ENCODE data around the gene GPSM3. TPM values are rescaled to one million over a fixed set of nuclear protein-coding genes. Genes with fewer than 3 reads are reported as not detected.
"Not testable (repeated sequence)": the region's sequence is repeated elsewhere in the genome, so short reads cannot be mapped to it uniquely, and the experiment has no call there.

Gene GPSM3
- total RNA-seq, 1 experiment from 2014 or later = 10.0 TPM

- TF ChIP-seq GRHL2 (CRISPR knock-in tag; IDR thresholded peaks at IDR 0.05; ENCODE audit: insufficient replicate concordance, severe bottlenecking) (no peak), MLX (CRISPR knock-in tag; IDR thresholded peaks at IDR 0.05) (no peak), NR1H2 (CRISPR knock-in tag; IDR thresholded peaks at IDR 0.05) (no peak)
Observed at GRCh38 chr6:32187009-32187709, 5.3 kb downstream of the GPSM3 start (continued).

- peaks cover 25% of the 10 kb centered on the region for H3K4me1 Mint-ChIP-seq
- POLR2A ChIA-PET; H3K9me3 Mint-ChIP-seq; H3K27me3 Mint-ChIP-seq (ENCODE audit: low read depth); DNase-seq (ENCODE audit: low spot score); H3K4me3 Mint-ChIP-seq; ATAC-seq: not testable (repeated sequence)
- CTCF ChIA-PET = interaction anchor here (1.0 kb wide), 1 partner anchor 9 kb away, joined by 8 read pairs; no protein-coding TSS in a partner anchor
- H3K36me3 Mint-ChIP-seq = peaks cover 25% of the 10 kb centered on the region
- H3K27ac Mint-ChIP-seq = peak overlapping the region; percentile 90
Observed at GRCh38 chr6:32186151-32186840, 6.1 kb downstream of the GPSM3 start.

- peaks cover 20% of the 10 kb centered on the region for H3K4me1 Mint-ChIP-seq
- H3K27me3 Mint-ChIP-seq (ENCODE audit: low read depth); H3K4me3 Mint-ChIP-seq; H3K9me3 Mint-ChIP-seq; POLR2A ChIA-PET: not testable (repeated sequence)
- peaks cover 31% of the 10 kb centered on the region for H3K36me3 Mint-ChIP-seq
- peak overlapping the region; percentile 90 for H3K27ac Mint-ChIP-seq
- DNase-seq (ENCODE audit: low spot score) (peak; percentile 53), ATAC-seq (peak; percentile 49)
- CTCF ChIA-PET = interaction anchor here (0.8 to 1.0 kb wide), 2 partner anchors 10 to 24 kb away, joined by 3 to 8 read pairs; no protein-coding TSS in a partner anchor
Observed at GRCh38 chr6:32185681-32186131, 6.7 kb downstream of the GPSM3 start.

GRCh38 chr6:32184084-32184640 lies 8.3 kb downstream of the GPSM3 start, which contains the start of gene AGER:
Gene AGER, minus strand, starts transcription at chr6:32184253. Its CDS starts 31 bp downstream, at chr6:32184222.
- no peaks in the 10 kb centered on the region for H3K9me3 Mint-ChIP-seq
- no peak within 1 kb of the TSS; the same call in 1 of the 2 replicates for H3K27ac Mint-ChIP-seq
- ChIA-PET CTCF (no interaction called here), POLR2A (no interaction called here)
- DNase-seq (ENCODE audit: low spot score) (no peak), ATAC-seq (no peak)
- TF ChIP-seq ZNF232 (CRISPR knock-in tag; IDR thresholded peaks at IDR 0.05) (no peak), TCF7 (CRISPR knock-in tag; IDR thresholded peaks at IDR 0.05; ENCODE audit: low read depth) (no peak), E2F1 (CRISPR knock-in tag; IDR thresholded peaks at IDR 0.05) (no peak), TP53 (CRISPR knock-in tag; IDR thresholded peaks at IDR 0.05) (no peak), AR (CRISPR knock-in tag; IDR thresholded peaks at IDR 0.05) (no peak), MYBL2 (CRISPR knock-in tag; IDR thresholded peaks at IDR 0.05) (no peak), ZNF219 (CRISPR knock-in tag; IDR thresholded peaks at IDR 0.05; ENCODE audit: borderline replicate concordance) (no peak), CDX4 (CRISPR knock-in tag; IDR thresholded peaks at IDR 0.05; ENCODE audit: borderline replicate concordance) (no peak), GABPB1 (CRISPR knock-in tag; IDR thresholded peaks at IDR 0.05) (peak; percentile 35; the same call in 1 of the 2 replicates)
- peaks cover 19% of the 10 kb centered on the region for H3K4me1 Mint-ChIP-seq
- H3K27me3 Mint-ChIP-seq (ENCODE audit: low read depth) = no peaks in the 10 kb centered on the region
- no peak within 1 kb of the TSS for H3K4me3 Mint-ChIP-seq
- peaks cover 40% of the 10 kb centered on the region for H3K36me3 Mint-ChIP-seq
